HPDE6-E6E7 (cell line): ENCODE measurements around the gene NPAS3.
A peak's percentile ranks its signal among the peaks of the same experiment; 100 is the strongest.

ENCODE experiments used
- DNase-seq: peaks from one replicate; pipeline ENCODE4 v3.0.0; 2011; ENCODE audit warnings: missing footprints; ENCODE audit errors: extremely low spot score

The NPAS3 gene

DNA sequence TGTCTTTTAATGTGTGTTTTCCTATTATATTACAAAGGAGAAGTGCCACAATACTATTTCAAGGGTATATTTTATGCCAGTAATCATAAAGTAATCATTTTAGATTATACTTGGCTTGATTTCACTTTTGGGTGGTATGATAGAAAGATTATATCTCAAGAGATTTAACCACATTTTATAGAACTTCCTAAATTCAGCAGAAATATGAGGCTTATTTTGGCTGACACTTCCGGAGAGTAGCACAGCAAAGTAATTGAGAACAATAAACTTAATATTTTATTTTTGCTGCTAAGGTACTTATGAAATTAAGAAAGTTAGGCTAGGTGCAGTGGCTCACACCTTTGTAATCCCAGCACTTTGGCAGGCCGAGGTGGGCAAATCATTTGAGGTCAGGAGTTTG lies 319.1 kb downstream of the NPAS3 start:
- no peak for DNase-seq

- DNase-seq: no peak
Measured at GRCh38 chr14:33259764-33260163, 321.1 kb downstream of the NPAS3 start.

- DNase-seq: no peak
Measured at GRCh38 chr14:33271216-33271615, 332.5 kb downstream of the NPAS3 start.

DNA sequence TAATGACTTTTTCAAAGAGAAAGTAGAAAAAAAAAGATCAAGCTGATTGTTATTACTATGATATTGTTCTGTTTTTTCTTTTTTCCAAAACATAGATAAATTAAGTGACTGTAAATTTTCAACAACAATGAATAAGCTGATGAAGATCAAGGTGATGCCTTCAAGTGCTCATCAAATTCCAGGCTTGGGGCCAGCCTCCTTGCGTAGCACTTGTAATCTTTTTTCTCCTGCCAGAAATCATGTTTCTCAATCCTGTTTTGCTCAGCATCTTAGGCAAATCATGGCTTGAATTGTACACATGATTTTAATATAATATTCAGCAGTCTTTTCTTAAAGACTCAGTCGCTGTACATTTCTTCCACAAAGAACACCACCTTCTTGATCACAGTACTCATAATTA lies 333.2 kb downstream of the NPAS3 start:
- DNase-seq: no peak

DNA sequence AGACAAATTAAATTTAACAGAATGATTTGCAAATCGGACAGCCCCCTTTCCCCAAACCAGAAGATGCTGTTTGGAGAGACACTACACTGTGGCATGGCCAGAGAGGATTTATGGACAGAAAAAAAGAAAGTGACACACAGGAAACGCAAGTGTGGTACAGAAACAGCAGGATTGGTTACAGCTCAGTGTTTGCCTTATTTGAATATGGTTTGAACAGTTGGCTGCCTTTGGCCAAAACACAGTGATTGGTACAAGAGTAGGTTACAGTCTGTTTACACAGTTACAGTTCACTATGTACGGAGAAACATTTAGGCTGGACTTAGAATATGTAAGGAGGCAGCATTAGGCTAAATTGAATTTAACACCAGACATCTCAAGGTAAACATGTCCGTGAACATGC lies 335.3 kb downstream of the NPAS3 start:
- DNase-seq: no peak

GRCh38 chr14:33275879-33276278 lies 337.2 kb downstream of the NPAS3 start:
- no peak for DNase-seq

GRCh38 chr14:33279865-33280264 lies 341.2 kb downstream of the NPAS3 start:
- DNase-seq: no peak

DNA sequence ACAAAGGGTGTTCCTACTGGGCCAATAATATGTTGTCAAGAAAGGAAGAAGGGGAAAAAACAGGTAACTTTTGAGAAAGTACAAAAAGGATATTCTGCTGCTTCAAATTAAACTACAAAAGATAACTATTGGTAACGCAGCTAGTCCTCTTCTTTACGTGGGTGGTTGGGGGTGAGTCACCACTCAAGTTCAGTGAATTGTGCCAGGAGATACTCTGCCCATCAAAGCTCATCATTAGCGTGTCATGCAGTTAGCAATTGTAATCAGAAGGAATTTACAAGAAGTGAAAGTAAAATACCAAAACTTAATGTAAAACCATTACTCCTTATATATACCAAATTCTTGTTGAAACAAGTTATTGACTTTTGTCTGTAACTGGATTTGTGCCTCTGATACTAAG lies 342.0 kb downstream of the NPAS3 start:
- DNase-seq: peak; percentile 2

GRCh38 chr14:33282331-33283230 lies 343.9 kb downstream of the NPAS3 start:
- DNase-seq: no peak

DNA sequence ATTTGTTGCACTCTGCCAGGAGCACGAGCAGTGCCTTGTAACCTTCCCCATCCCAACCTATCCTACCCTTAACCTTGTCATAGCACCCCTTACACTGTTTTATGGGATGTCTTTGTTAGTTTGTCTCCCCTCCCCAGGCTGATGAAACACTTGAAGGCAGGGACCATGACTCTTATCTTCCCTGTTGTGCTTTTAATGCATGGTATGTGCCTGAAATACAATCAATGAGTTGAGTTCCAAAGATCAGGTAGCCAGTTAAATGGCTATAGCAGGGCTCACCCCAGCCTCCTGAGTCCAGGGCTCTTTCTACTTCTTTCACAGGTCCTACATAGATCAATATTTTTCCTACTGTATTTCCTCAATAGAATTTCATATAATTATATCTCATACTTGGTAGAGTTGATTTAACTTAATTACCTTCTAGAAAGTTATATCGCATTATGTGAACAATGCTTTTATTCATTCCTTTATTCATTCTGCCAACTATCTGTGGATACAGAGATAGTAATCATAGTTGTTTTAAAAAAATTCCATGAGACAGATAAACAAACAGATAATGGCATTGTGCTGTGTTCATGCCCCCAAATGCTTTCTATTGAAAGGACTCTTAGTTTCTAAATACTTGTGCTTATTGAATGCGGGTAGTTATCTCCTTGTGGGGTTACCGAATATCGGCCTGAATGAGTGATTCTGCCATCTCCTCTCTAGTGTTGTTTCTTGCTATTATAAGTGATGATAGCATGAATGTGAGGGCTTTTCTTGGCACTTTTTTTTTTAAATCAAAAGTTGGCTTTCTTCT lies 347.4 kb downstream of the NPAS3 start:
- DNase-seq: no peak

- no peak for DNase-seq
Measured at GRCh38 chr14:33287189-33287588, 348.5 kb downstream of the NPAS3 start.

DNA sequence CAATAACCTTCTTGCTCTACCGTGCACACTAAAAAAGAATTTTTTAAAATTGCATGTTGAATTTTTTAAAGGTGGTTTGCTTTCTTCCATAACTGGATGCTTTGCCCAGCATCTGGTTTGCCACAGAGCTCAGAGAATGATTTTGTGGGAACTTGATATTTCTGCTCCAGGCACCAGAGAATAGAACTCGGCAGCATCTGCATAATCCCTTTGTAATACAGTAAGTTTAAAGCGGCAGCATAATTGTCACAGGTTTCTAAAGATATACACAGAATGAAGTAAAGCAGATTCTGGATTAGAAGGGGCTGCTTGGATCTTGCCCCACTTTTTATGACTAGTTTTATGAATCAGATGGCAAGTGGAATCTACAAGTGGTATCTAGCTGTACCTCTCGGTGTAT lies 352.0 kb downstream of the NPAS3 start:
- DNase-seq: no peak

DNA sequence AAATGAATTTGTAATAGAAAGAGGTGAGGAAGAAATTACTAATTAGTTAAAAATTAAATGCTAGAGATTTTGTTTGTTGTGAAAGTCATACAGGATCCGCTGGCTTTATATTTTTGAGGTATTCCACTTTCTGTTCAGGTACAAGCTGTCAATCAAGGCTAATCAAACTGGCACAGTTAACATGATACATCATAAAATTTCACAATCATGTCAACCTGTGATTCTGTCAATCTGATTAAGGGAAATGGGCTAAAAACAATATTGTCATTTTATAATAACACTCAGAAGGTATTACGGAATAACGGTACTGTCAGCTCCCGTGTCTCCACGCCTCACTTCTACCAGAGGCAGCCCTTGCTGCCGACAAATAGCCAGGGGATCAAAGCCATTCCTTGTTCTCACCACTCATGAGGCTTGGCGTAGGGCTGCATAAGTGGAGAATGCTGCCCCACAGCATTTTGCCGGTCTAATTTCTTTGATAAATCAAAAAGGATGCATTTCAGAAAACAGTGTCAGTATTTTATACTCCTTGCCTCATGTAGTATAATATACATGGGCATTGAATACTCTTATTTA lies 352.9 kb downstream of the NPAS3 start:
- DNase-seq: no peak

GRCh38 chr14:33294419-33294818 lies 355.7 kb downstream of the NPAS3 start:
- DNase-seq: no peak

GRCh38 chr14:33297565-33297964 lies 358.9 kb downstream of the NPAS3 start:
- no peak for DNase-seq

DNA sequence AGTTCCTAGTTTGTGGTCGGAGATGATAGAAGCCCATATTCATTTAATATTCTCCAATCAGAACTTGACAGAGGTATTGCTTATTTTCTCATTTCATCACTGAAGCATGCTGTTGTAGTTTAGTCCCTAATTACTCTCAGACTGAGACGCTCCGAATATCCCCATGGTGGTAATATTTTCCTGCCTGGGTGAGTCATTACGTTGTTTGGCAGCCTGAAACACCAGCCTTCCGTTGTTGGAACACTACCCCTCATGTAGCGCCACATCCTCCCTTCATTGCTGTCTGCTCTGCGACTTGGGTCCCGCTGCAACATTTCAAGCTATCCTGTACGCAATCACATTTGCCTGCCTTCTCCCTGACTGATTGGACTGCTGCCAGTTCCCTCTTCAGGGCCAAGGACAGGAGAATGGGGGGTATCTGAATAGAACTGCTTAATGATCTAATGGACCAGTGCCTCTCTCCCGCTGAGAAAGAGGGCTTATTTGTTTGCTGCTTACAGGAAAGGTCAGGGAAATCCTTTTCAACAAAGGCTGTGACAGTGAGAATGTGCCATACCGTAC lies 369.1 kb downstream of the NPAS3 start:
- DNase-seq: no peak

DNA sequence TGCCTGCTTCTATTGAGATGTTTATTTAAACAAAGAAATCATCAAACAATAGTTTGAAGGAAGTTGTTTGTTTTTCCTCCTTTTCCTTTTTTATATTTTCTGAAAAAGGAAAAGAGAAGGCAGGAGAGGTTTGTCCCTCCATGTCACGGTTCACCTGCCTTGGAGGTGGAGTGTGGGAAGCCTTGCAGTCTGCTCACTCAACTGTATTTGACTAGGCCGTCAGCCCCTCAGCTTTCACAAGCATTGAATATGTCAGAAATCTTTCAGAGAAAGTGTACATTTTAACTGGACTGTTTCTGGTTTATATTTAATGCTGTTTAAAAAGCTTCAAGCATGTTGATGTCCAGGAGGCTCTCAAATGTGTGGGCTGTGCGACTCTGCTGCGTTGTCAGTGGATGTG lies 370.4 kb downstream of the NPAS3 start:
- DNase-seq: no peak

GRCh38 chr14:33315217-33315616 lies 376.5 kb downstream of the NPAS3 start:
- DNase-seq: no peak

DNA sequence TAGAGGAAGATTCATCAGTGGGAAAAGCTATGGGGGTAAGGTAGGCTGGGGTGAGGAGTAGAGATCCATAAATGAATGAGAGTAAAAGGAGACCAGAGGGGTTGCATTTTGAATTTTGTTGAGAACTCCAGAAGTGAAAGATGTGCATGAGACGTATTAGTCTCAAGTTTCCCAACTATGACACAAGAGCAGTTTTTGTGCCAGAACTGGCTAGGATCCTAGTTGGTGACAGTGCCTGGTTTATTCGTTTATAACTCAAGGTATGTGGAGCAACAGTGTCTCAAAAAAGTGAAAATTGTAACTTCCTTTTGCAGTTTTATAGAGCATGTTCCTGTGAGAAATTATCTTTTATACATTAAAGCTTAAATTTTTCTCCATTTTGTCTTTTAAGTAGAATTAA lies 377.0 kb downstream of the NPAS3 start:
- no peak for DNase-seq

DNA sequence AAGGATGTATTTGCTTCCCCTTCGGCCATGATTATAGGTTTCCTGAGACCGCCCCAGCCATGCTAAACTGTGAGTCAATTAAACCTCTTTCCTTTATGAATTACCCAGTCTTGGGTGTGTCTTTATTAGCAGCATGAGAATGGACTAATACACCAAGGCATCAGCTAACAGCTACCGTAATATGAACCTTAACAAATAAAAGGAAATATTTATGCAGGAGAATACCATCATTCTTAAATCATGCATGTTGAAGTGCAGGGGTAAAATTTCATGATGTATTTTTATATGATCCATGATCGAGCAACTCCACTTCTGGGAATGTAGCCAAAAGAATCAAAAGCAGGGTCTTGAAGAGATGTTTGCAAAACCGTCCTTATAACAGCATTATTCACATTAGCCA lies 379.0 kb downstream of the NPAS3 start:
- DNase-seq: no peak

DNA sequence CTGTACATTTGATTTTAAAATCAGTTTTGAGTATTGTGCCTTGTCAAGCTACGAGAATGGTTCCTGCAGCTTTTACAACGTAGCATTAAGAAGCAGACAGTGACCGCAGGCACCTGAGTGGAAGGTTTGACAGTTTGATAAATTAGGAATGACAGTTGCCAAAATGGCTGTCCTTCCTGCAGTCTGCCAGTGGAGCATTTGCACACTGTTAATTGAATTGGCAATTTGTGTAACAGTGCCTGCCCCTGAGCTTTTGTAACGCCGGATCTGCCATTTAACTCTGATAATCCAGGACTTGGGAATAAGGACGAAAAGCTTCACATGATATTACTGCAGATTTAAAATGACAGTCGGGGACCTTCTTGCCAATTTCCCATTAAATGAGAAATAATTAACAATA lies 385.3 kb downstream of the NPAS3 start:
- no peak for DNase-seq

DNA sequence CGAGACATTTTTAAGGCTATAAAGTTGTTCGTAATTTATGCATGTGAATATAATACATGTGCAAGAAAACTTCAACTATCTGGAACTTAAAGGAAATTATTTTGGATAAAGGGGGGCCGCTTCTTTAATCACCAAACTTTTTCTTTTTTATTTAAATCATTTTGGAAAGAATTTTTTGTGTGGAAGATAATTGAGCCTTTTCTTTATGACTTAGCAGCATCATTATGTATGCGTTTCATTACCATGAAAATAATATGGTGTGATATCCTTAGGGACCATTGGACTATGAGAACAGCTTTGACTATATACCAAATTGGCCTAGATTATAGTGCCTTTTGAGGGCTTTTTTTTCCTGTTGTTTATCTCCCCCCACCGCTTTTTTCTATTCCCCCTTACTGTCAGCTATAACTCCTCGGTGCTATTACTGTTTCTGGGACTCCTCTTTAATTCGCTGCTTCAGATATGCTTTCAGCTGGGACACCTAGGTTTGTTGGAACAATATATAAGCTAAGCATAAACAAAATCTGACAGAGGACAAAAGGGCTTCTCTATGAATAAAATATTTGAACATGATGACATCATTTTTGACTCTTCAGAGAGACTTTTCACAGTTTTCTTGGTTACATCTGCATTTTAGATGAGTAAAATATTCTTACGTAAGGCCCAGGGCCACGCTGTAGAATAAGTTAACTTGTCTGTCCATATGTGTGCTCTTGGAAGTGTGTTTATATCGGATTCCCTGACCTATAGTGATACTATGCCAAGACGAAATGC lies 392.7 kb downstream of the NPAS3 start:
- DNase-seq: no peak
